ENCODE measurements around the gene NPTXR.

Gene NPTXR

DNA sequence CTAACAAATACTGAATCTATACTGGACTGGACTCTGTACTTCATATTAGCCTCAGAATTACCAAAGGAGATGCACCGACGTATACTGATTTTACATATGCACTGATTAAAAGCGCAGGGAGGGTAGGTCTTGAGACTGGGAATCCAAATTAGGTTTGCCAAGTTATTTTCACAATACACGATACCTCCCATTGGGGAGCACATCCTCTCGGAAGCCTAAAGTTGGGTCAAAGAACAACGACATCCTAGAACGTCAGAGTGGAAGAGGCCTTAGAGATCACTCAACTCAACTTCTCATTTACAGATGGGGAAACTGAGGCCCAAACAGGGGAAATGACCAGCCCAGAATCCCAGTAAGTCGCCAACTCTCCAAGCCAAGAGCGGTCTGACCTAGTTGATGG lies 50.5 kb downstream of the NPTXR start:
- no peak for DNase-seq

DNA sequence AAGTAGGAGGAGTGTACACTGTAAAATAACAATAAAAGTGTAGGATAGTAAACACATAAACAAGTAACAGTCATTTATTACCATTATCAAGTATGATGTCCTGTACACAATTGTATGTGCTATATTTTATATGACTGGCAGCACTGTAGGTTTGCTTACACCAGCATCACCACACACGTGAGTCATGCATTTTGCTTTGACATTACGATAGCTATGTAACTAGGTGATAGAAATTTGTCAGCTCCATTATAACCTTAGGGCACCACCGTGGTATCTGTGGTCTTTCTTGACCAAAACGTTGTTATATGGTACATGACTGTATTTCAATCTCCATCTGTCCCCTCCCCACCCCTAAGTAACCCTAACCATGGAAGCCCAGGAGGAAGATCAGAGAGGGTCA lies 51.0 kb downstream of the NPTXR start:
- no peak for DNase-seq

DNA sequence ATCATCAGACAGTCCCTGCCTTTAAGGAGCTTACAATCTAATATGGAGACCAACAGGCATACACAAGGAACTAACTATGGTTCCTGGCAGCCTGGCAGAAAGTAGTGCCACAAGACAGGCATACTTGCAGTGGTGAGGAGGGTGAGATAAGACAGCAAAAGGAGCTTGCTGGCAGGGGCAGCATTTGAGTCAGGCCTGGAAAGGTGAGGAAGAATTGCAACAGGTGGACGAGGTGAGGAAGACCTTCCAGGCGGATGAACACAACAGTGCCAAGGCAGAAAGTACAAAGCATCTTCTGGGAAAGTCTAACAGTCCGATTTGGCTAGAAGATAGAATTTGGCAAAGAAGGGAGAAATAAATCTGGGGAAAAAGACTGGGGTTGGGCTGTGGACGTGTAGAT lies 54.2 kb downstream of the NPTXR start:
- no peak for DNase-seq

DNA sequence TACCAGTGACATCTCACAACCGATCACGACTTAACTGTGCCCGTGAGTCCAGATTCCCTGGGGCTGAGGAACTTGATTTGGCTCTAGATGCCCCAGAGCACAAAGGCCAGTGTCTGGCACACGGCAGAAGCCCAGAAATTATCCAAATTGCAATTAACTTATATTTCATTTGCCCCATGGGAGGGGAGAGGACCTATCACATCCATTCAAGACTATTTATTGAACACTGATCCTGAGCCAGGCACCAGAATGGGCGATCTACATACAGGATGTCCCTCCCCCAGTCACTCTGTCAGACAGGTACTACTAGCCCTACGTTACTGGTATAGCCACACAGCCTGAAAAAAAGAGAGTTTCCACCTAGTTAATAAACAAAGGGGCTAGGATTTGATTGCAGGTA lies 55.0 kb downstream of the NPTXR start:
- no peak for DNase-seq

DNA sequence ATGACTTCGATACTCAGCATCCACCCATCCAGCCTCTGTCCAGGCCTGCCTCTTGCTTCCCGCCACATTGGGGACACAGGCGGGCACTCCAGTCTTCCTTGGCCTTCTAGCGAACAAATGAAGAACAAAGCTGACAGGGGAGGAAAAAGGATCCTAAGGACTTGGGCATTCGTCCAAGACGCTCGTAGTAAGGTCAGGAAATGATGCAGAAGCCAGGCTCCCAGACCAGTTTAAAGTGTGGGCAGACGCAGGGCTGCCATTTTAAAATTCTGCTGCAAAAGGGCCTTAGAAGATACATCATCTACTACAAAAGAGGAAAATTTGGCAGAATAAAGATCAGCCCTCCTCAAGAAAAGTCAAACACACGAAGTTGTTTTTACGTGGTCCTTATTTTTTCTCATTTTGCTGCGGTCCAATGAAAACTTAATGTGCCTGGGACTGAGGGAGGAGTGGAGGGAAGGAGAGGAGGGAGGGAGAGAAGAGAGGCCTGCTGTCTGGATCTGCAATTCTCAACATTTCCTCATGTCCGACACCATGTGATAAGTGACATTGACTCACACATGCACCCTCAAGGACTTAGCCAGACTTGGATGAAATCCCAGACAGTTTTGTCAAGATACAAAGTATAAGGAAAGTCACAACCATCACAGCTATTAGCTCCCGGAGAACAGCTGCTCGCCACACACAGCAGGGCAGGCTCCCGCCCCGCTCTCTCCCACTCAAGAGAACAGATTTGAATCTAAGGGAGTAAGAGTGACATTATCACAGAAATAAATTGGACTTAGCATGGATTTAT lies 55.6 kb downstream of the NPTXR start:
- no peak for DNase-seq

DNA sequence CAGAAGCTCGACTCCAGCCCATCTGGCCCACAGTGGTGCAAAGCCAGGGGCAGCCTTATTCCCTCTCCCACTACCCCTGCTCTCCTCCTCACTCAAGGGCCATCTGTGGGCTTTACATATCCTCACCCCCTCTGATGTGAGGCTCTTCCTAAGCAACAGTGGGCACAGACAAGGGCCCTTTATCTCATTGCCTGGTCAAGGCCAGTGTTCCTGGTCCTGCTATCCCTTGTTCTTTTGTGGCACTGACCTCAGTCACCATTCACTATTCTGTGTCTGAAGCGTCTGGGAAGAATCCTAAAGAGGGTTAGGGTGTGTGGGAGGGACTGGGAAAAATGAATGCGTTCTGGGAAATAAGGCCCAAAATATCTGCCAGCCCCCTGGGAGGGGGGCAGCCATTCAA lies 57.2 kb downstream of the NPTXR start:
- no peak for DNase-seq

DNA sequence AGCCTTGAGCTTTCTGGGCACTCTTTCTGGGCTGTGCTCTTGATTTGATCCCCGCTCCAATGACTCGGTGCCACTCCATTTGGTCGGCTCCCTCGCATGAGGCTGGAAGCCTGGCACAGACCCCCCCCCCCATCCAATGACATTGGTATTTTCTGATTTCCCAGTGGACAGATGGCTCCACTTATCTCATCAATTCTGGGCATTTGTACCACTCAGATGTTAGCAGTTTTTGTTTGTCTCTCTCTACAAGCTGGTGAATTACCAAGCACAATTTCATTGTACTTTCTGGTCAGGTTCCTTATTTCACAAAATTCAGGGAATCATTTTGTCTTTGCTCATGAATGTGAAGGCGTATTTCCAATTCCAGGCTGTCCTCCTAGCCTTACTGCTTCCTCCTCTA lies 59.0 kb downstream of the NPTXR start:
- DNase-seq: no peak

DNA sequence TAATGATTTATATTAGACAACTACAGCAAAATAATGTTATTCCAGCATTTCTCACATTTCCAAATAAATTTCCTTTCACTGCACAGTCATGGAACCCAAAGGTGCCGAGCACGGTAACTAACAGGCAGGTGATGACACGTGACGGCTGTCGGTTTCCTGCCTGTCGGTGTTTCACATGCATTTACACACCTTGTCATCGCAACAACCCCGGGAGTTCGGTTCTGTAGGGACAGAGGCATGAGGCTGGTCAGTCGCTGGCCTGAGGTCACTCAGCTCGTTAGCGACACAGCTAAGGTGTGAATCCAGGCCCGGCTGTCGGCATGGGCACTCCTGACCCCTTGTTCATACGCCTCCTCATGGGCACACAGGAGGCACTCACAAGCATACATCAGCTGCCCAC lies 59.8 kb downstream of the NPTXR start:
- DNase-seq: no peak

DNA sequence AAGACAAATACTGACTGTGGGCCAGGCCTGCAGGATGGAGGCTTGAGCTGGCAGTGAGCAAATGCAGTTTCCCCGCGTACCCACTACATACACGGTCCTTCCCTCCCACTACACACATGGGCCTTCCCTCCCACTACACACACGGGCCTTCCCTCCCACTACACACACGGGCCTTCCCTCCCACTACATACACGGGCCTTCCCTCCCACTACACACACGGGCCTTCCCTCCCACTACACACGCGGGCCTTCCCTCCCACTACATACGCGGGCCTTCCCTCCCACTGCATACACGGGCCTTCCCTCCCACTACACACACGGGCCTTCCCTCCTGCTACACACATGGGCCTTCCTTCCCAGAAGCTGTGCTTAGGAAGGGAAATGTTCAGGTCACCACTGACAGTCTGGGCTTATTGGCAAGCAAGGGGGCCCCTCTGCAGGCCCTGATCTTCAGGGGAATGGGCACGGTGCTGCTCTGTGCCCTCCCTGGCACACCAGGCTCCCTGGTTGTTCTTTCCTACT lies 60.7 kb downstream of the NPTXR start:
- no peak for DNase-seq

DNA sequence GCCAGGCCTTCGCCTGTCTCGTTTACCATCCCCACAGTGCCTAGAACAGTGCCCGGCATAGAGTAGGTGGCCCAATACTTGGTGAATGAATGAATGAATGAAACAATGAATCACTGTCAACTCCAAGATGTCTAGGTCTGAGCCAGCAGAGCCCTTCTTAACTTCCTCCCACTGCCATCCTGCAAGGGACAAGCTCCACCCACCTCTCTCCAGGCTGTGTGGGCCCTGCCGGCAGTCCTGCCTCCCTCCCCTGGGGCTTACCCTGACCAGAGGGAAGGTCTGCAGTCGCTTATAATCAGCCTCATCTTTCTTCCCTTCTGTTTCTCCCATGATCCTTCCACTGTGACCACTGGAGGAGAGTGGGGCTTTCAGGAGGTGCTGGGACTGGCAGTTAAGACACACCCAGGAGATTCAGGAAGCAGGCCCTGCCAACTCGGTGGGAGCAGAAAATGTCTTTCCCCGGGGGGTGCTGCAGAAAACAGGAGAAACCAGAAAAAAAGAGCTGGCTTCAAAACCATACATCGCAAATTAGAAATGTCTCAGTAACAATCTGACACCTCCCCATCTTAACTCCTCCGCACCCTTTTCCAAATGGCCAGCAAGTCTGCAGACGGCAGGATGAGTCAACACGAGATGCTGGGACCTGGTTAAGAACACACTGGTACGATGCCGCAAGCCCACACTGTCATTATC lies 61.3 kb downstream of the NPTXR start:
- no peak for DNase-seq

DNA sequence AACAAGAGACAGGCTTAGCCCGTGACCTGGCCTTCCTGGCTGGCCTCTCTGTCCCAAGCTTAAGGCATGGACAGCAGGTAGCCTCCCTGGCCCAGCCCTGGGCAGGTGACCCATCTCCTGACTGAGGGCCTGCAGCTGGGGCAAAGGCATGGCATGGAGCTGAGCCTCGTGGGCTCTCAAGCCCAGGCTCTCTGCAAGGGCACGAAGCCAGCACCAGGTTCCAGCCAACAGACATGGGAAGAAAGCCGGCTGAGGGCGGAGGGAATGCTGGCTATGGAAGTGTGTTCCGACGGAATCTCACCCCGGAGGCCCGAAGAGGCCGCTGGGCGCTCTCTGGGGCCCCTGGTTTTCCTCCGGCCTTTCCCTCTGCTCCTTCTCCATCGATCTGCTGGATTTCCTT lies 62.8 kb downstream of the NPTXR start:
- DNase-seq: no peak

DNA sequence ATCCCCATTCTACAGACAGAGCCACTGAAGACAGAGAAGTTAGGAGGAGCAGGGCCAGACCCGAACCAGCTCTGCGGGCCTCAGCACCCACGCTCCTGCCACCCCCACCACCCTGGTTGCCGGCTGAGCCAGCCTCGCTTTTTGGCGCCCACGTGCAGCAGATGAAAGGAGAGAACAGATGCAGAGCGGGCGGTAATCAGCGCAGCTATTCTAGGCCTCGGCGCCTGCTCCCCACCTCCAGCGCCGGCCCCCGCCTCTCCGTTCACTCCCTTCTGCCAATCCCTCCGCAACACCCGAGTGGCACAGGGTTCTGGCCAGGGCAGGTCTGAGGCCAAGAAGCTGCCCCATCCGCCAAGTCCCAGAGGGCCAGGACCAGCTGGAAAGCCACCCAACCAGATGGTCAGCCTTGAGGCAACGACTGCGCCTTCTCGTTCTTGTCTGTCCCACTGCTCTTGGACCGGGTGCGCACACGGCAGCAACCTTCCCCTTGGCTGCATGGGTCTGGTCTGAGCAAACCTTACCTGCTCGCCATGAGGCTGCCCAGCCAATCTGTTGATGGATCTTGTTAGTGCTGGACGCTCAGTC lies 66.6 kb downstream of the NPTXR start:
- DNase-seq: no peak

DNA sequence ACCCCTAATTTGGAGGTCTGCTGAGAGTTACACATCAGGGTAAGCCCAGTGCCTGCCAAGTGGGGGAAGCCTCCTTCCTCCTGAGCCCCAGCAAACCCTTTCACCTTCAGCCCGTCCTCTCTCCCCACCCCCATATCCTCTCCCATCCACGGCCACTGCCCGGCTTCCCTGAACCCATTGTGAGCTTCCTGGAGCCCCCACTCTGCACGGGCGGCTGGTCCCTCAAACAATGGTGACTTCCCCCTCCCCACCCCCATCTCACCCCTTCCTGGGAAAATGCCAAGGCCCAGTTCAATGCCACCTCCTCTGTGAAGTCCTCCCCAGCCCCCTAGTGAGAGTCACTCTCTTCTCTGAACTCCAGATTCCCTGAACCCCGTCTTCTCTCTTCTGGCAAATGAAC lies 67.7 kb downstream of the NPTXR start:
- no peak for DNase-seq

DNA sequence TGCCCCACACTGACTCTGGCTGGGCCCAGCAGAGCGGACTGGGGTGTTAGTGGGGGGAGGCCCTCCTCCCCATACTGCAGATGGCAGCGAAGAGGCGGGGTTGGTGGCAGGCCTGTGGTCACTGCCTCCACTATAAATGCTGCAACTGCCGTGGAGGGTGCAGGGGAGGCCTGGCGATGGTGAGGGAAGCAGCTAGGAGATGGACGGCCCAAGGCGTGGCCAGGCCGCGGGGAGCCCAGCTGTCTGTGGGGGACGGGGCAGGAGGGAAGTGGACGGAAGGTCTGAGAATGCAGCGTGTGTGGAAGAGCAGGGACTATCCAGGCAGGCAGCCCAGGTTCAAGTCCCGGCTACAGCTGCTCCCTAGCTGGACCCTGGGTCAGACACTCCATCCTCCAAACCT lies 68.2 kb downstream of the NPTXR start:
- no peak for DNase-seq

DNA sequence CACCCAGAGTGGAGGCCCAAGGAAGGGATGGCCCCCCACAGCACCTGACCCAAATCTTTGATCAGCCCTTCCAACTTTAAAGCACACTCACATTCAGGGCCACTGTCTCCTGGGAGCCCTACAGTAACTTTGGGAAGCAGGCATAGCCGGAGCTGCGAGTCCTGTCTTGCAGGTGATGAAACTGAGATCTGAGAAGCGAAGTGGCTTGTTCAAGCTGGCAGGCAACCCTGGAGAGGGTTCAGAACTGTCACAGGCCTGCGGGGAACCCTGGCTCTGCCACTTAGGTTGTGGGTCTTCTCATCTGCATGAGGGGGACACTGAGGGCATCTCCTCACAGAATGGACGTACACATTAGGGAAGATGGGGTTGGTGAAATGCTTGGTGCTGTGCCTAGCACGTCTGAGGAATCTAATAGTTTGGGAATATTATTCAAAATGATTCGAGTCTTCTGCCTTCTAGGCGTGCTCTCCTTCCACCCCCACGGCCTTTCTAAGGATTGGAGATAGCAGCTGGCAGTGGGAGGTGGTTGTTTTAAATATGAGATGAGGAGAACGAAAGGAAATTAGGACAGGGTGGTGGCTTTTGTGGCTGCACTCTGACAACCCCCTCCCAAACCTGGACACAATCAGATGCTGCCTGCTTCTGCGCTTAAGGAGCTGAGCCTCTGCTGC lies 69.2 kb downstream of the NPTXR start:
- no peak for DNase-seq

DNA sequence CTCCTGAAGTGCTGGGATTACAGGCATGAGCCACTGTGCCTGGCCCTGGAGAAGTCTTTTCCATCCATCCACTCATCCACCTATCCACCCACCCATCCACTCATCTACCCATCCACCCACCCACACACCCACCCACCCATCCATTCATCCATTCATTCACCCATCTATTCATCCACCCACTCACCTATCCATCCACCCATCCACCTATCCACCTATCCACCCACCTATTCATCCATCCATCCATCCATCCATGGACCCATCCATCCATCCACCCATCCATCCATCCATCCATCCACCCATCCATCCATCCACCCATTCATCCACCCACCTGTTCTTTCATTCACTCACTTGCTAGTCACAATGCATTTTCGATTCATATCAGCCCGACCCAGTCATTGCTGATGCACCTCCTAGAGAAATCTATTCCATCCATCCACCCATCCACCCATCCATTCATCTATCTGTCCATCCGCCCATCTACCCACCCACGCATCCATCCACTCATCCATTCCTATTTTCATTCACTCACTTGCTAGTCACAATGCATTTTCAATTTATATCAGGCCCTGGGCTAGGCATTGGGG lies 70.4 kb downstream of the NPTXR start:
- DNase-seq: no peak

DNA sequence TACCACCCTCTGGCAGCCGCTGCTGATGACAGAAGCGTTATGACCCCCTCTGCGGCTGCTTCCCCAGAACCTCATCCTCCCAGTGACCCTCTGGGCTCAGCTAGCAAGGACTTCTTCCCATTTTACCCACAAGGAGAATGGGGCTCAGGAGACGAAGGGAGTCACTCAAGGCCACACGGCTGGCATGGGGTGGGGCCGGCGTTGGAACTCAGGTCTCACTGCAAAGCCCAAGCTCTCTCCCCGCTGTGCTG lies 71.3 kb downstream of the NPTXR start:
- no peak for DNase-seq

DNA sequence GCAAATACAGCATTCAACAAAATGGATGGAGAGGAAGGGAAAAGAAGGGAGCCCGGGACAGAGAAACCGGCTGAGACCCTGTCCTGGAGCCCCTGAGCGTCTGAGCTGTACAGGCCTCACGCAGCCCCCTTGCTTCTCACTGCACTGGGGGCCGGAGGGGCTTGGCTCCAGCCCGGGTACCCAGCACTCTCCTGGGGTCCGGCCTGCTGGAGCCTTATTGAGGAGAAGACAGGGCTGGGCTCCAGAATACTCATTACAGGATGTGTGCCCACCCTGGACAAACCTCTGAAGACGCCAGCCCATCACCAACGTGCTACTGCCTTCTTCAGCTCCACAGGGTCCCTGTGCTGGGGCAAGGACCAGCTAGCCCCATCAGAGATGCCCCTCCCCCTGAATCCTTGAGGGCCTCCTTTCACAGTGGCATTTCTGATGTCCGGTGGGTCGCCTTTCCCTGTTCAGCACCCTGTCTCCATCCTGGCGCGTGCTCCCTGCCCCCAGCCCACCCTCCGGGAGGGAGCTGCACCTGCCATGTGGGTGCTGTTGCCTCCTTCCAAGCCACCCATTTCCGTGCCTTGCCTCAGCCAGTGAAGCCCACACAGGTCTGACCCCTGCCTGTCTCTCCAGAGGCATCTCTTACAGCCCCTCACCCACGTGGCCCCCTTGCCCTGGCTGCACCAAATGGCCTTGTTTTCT lies 73.4 kb downstream of the NPTXR start:
- no peak for DNase-seq

All from activated gamma-delta T cell treated with Interleukin-2 at 50 U/mL for 16 hours (primary cell).